Activated gamma-delta T cell treated with Interleukin-2 at 50 U/mL for 16 hours (primary cell): ENCODE results near the gene ORMDL2.
A peak's percentile ranks its signal among the peaks of the same experiment; 100 is the strongest.
"Not testable (repeated sequence)": the region's sequence is repeated elsewhere in the genome, so short reads cannot be mapped to it uniquely, and the experiment has no call there.

Source experiments
- DNase-seq: peaks from one replicate; pipeline ENCODE4 v3.0.0-alpha.2; 2020

The ORMDL2 gene

DNA sequence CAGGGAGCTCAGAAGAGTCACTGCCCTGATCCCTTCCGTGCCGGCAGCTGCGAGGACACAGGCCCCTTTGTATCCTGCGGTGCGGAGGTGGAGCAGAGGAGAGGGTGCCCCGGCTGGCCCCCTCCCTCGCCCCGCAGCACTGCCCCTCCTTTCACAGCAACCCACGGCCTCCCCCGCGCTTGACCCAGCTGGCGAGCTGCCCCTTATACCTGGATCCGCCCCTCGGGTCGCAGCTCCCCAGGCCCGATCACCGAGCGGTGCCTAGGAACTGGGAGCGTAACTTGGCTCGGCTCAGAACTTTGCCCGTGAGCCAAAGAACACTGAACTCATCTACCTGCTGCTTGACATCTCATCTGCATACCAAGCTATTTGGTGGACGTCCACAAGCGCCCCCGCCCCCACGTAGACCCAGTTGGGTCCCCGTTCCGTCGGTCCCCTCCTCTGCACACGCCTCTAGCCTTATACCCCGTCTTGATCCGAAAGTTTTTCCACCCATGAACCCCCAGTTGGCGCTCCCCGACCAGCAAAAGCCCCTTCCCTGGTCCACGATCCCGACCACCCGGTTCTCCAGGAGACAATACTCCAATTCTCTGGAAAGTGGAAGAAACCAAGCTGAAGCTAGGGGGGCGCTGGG lies 12.2 kb downstream of the ORMDL2 start:
- DNase-seq, result peak; percentile 47

DNA sequence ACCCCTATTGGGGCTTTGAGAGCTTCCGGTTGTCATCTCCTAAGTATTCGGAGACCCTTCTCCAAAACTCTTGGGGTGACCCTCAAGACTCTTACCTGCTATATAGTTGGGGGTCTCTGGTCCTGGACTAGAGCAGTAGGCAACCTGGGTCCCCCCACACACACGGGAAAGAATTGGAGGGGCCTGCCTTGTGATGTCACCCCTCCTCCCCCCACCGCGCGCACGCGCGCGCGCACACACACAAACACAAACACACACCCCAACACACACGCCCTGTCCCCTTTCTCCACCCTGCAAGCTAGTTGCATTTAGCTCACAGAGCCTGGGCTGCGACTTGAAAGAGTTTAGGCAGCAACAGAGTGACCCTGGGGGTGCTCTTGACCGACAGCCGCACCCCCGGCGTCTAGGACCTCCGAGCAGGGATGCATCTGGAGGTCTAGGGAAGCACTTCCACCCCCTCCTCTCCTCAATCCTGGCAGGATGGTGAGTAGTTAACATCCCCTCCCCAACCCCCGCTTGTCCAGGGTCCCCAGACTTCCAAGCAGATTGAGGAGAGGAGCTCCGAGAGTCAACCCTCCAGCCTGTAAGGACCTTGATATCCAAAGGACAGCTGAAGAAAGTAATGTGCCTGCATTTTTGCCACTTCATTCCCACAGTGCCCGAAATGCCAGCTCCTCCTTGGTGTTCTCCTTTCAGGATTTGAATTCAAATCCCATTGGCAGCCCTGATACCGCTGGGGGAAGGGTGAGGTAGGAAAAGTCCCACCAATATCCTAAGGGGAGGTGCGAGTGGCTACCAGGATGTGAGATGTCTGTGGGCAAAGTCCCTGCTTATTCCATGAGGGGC lies 13.0 kb downstream of the ORMDL2 start:
- peak; percentile 59 for DNase-seq

DNA sequence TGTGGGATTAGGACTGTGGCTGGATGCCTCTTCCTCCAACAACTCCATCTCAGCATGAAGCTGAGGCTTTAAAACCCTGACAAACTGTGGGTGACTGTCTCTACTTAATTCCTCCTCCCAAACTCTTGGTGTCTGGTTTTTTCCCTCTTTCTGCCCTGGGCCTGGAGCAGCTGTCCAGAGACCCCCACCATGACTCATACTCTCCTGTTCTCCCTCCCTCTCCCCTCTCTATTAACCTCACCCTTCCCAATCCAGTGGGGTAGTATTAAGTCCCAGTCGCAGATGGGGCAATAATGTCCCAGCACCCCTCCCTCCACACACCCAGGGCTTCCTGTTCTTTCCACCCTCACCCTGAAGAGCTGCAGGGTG lies 13.6 kb downstream of the ORMDL2 start:
- DNase-seq, result no peak

DNA sequence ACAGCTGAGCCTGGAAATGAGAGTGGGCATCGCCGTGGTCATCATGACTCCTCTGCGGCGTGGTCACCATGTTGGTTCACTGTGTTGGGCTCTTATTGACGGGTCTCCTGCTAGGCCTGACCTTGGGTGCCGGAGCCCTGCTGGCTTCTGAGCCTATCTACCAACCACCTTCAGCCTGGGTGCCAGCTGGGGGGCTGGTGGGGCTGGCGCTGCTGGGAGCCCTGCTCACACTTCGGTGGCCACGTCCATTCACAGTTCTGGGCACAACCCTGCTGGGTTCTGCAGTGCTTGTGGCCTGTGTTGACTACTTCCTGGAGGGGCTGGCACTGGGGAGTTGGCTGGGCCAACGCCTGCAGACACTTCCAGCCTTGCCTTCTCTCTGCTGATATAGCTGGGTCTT lies 15.2 kb downstream of the ORMDL2 start:
- DNase-seq, result no peak

DNA sequence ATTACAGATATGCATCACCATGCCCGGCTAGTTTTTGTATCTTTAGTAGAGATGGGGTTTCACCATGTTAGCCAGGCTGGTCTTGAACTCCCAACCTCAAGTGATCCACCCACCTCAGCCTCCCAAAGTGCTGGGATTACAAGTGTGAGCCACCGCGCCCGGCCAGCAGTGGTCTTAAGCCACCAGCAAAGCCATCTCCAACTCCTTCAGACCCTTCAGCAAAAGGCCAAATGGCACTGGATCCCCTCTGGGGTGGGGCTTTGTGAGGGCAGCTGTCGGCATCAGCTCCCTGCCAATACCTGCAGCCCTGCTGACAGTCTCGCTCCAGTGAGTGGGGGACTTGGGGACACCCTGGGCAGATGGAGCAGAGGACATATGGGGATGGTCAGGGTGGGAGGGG lies 16.6 kb downstream of the ORMDL2 start:
- DNase-seq, result not testable (repeated sequence)

DNA sequence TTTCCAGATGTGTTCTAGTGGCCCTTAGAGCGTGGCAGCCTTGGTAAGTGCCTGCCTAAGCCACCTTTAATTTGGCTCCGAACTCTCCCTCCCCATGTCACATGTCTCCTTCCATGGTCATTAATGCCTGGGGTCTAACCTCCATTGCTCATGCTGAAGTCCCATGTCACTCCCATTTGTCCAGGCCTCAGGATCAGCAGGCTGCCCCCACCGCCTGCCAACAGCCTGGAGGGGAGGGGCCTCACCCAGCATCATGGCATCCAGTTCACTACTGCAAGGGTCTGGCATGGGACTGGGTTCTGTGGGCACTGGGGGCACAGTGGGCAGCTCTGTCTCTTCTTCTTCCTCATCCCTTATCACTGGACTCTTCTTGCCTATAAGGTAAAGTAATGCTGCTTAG lies 20.5 kb downstream of the ORMDL2 start:
- DNase-seq, result no peak

DNA sequence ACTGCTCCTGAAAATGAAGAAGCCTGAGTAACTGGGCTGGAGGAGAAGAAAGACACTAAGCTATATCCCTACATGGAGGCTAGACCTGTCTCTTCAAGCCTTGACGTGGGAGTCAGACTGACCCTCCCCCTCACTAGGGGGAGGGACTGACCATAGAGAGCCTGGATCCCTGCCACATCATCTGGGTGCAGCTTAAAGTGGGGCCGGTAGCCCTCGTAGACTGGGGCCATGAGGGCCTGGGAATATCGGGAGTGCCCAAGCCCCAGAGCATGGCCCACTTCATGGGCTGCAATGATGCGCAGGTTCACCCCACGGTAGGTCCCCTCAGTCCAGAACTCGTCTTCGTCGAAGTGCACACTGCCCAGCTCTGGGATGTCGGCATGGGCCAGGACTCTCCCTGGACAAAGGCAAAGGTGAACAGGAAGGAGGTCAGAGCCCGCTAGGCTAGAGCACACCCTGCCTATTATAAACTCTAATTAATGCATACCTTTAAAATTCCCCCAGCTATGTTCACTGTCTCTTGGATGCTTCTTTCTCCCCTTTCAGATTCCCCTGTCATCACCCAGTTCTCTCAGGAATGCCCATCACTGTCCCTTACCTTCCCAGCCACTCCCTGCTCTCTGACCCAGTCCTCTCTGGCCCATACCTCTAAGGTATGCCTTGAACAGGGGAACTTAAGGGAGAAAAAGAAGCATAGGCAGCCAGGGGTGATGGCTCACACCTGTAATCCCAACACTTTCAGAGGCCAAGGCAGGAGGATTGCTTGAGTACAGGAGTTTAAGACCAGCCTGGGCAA lies 21.7 kb downstream of the ORMDL2 start:
- DNase-seq, result no peak

DNA sequence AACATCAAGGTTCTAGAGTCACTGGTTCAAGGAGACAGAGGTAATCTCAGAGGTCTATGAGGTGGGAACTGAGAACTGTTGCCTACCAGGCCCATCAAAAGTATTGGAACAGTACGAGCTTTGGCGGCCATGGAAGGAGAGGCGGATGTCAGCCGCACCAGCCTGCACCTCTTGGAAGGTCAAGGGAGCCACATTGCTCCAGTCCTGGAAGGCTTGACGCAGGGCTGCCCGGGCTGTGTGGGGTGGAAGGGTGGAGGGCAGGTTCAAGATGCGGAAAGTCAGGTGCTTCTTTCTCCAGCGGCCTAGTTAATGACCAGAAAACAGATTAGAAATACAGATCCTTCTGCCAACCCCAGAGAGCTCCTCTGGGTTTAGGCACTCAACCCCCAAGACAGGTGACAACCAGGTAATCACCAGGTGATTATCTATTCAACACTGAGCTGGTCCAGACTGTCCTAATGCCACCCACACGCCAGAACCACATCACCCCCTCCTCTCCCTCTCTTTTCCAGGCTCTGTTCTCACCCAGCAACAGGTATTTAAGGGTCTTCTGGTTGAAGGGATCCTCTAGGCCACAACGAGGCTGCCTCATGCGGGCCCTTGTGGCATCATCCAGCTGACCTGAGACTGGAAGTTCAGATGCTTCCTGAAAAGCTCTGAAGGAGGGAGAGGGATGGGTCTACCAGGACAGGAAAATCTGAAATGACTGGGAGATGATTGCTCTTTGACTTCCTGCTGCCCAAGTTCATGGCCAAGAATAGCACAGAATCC lies 22.9 kb downstream of the ORMDL2 start:
- no peak for DNase-seq

DNA sequence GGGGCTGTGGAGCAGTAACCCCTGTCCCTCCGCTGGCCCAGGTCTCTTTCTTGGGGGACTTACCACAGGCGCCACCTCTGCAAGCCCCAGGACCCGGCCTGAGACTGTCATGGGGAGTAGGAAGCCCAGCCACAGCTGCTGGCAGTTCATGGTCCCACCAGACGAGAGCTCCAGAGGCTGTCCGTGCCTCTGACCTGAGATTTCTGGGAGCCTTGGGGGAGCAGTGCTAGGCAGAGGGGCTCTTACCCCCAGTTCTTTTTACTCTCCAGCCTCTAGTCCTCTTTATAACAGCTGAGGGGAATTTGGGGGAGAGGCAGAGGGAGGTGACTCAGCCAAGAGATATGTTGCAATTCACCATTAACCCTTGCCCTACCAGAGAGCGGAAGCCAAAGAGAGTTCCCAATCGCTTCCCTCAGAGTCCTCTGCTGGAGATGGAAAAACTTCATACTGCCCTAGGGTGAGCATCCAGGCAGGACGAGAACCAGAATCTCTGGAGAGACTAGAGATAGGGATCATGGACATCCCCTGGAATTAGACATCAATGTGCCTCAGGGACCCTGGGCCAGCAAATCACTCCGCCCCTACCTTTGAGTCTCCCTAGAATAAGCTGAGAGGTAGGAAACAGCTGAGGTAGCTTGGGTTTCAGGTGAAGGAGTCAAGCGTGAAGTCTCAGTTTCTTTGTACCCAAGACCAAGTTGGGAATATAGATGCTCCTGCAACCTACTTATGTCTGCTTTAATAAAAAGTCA lies 25.0 kb downstream of the ORMDL2 start, which contains the start of gene MMP19:
MMP19 (minus strand) TSS at position 256 of the 749 bp plus-strand sequence; CDS start at position 150, 106 bp downstream.
- DNase-seq, result no peak

DNA sequence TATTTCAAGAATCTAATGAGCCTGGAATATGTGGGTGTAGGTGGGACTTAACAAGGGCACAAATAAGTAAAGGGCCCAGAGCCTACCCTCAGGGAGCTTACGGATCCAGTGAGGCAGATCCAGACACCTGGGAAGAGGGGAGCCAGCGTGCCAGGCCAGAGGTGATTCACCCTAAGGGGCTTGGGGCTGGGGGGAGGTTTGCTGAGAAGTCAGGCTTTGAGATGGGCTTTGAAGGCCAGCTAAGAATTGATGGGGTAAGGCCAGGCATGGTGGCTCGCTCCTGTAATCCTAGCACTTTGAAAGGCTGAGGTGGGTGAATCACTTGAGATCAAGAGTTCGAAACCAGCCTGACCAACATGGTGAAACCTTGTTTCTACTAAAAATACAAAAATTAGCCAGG lies 25.6 kb downstream of the ORMDL2 start:
- no peak for DNase-seq

DNA sequence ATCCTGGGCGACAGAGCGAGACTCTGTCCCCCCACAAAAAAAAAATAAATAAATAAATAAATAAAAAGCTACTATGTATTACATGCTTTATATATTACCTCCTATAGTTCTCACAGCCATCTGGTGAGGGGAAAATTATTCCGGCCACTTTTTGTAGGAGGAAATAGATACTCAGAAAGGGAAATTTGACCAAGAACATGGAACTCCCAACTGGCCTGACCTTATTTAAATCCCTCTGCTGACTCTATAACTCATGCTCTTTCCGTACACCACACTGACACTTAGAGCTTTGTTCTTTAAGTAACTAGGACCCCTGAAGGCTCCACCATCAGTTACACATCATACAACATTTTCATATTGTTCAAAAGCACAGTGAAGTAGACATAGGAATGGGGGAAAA lies 27.1 kb downstream of the ORMDL2 start:
- DNase-seq, result no peak

DNA sequence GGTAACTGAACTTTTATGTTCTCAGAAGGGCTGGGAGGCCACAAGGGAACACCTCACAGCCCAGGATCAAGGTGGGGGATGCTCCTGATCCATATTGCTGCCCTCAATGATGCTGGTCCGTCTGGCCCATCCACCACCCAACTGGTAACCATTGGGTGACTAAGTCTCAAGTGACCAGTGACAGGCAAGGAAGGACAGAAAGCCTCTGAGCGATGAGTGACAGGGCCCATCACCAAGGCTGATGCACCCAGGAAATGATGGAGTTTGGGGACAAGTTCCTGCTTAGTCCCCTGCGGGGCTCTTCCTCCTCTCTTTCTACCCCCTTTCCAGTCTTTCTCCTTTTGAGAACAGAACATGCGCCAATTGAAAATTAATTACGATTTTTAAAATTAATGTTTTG lies 27.5 kb downstream of the ORMDL2 start:
- no peak for DNase-seq

DNA sequence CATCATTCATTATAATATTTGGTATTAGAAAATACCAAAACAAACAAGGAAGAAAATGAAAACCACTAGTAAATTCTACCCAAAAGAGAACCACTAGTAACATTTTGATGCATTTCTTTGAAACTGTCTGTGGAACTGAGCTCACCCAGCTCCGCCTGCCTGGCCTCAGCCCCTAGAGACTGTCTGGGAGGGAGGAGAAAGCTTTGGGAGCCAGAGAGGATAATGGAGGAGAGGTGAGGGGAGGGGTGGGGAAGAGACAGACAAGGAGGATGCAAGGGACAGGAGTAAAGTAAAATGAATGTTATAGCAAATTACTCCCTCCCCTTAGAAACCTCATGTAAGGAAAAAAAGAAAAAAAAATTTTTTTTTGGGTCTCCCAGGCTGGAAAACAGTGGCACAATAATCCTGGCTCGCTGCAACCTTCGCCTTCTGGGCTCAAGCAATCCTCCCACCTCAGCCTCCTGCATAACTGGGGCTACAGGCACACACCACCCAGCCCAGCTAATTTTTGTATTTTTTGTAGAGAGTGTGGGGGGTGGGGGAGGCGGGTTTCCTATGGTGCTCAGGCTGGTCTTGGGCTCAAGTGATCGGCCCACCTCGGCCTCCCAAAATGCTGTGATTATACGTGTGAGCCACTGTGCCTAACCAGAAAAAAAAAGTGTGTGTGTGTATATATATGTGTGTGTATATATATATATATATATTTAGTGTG lies 28.1 kb downstream of the ORMDL2 start:
- no peak for DNase-seq

DNA sequence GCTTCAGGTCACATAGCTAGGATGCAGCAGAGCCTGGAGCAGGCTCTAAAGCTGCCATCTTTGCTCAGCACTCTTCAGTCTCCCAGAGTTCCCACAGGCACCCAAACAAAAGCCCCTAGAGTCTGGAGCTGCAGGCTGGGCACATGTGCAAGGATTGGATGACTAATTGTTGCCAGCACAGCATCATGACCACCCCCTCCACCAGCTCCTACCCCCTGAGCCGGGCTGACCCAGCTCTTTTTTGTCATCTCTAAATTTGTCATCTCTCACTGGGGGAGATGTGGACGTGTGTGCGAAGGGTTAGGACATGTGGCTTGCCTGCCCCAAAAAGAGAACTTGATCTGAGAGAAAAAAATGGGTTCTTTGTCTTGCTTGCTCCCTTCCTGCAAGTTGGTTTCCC lies 29.2 kb downstream of the ORMDL2 start:
- no peak for DNase-seq

DNA sequence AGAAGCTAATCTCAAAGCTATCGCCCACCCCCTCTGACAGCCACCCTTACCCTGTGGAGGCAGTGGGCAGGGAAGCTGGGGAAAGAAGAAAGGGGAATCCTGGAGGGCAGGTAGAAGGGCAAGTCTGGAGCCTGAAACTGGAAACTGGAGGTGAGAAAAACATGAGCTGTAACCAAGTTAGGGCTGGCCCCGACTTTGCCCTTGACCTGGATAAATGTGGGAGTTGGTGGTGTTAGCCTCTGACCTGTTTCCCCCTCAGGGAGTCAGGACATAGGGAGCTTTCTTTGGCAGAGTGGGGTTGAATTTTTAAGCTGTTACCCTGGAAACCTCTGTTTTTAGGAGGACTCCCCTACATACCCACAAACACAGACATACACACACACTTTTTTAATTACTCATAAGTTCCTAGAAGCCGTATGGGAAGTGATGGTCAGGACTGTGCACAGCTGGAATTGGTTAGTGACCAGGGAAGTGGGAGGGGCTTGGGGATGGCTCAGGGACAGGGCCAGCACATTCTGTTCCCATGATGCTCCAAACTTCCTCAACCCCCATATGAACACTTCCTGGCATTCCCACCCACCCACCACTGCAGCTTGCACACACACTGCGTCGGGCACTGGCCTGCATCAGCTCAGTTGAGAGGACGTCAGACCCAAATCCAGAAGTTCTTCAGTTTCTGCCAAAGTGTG lies 29.9 kb downstream of the ORMDL2 start:
- DNase-seq, result no peak

DNA sequence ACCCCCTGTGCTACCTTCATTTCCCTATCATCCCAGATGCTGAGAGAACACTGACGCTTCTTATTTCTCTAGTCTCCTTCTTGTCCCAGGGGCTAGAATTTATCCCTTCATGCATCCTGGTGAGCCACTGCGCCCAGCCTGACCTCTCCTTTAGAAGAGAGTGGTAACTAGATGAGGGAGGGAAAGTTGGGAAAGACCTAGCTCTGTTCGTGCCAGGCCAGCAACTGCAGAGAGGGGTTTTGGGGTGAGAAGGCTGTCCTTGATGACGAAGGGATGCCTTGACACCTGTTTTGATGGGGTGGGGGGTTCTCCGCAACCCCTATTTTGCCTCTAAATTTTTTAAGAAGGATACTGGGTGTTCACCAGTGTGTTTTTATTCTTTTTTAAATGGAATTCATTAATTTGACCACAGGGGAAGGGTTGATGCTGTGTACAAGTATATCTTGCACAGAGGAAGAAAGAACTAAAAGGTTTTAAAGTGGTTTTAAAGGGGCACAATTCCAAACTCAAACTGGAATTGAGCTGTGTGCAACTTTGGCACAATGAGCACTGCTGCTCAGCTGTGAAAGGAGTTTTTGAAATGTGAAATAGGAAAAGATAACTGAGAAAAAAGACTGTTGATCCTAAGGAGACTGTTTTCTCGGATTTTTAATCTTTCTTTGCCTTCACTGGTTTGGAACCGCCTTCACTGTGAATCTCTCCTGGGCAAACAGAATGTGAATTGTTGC lies 31.9 kb downstream of the ORMDL2 start:
- DNase-seq, result no peak

DNA sequence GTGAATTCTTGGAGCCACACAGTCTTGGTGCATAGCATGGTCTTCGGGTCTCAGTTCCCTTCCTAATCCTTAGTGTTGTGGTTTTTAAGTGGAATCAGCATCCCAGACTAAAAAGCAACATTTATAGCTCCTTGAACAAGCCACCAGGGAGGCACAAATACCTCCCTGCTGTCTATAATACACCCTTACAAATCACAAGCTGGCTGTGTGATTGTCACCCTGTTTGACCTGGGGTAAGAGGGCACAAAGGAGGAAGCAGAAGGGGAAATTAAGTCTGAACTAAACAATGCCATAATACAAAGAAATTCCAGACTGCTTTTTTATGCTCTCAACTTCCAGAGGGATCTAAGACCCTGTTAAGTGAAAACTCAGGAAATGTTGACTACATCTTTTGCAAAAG lies 32.6 kb downstream of the ORMDL2 start:
- DNase-seq, result no peak

DNA sequence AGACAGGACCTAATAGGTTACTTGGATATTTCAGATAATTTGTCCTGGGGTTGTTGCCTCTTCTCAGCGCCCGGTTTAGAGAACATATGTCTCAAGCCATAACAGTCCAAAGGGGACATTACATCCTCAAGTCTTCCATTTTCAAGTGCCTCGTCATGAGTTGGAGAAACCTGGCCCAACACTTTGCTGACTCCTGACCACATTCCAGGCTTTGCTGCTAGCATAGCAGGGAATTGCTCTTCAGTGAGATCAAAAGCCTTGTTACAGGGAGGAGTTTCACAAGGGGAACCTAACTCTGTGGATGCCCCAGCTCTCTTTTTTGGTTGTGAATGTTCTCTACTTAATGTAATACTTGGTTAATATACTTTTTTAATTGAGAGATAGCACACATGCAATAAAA lies 33.1 kb downstream of the ORMDL2 start:
- DNase-seq, result no peak

DNA sequence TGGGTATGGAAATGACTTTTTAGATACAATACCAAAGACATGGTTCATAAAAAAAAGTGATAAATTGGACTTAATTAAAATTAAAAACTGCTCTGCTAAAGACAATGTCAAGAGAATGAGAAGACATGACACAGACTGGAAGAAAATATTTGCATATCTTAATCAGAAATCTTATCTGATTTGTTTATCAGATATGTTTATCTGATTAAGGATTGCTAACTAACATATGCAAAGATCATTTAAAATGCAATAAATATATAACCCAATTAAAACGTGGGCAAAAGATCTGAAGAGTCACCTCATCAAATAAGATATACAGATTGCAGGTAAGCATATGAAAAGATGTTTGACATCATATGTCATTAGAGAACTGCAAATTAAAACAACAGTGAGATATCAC lies 34.9 kb downstream of the ORMDL2 start:
- DNase-seq, result no peak

DNA sequence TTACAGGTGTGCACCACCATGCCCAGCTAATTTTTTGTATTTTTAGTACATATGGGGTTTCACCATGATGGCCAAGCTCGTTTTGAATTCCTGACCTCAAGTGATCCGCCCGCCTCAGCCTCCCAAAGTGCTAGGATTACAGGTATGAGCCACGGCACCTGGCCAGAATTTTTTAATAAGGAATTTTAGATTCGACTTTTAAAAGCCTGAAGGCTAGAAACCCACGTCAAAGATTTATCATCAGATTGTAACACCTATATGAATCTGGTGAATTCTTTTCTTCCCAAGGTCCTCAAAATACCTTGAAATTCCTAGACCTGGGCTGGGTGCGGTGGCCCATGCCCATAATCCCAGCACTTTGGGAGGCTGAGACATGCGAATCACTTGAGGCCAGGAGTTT lies 43.6 kb downstream of the ORMDL2 start:
- no peak for DNase-seq
